ENCODE data around the gene ACE2. TPM values are rescaled to one million over a fixed set of nuclear protein-coding genes. Genes with fewer than 3 reads are reported as not detected.
"Not testable (repeated sequence)": the region's sequence is repeated elsewhere in the genome, so short reads cannot be mapped to it uniquely, and the experiment has no call there.

Gene ACE2
- total RNA-seq (2022) (1.8 and 2.7 TPM in 2 replicates), Bru-seq, nascent RNA (percentile 21 among the genes with signal in this experiment), BruChase-seq, experiment 1, labeled RNA remaining after a 2-hour chase (percentile 53 among the genes with signal in this experiment), BruChase-seq, experiment 2, labeled RNA remaining after a 6-hour chase (percentile 80 among the genes with signal in this experiment)
- long read RNA-seq, partial matches to known transcripts, result 1 of 4 reads
- long read RNA-seq, other reads (novel, unspliced or antisense), result 1 of 4 reads

DNA sequence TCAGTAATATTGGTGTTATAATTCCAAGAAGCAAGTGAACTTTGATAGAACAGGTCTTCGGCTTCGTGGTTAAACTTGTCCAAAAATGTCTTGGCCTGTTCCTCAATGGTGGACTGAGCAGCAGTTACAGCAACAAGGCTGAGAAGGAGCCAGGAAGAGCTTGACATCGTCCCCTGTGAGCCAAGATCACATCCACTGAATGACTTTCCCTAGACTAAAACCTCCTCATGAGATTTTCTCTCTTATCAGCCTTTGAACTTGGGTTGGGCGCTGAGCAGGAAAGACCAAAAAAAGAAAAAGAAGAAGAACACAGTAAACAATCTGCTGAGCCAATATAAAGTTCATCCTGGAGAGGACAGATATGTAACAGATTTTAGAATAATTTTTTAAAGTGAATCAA, at the start of gene ACE2:
Gene ACE2, minus strand, starts transcription at position 216 of the 400 bp plus-strand sequence. Its CDS starts 49 bp downstream, at position 167.
- TF ChIP-seq CTCF (IDR thresholded peaks at IDR 0.05; ENCODE audit: insufficient read depth in 1 of 2, low read depth in 1 of 2, low read length in 1 of 2, severe bottlenecking in 1 of 2, unreplicated experiment in 1 of 2), result no peak
- Histone ChIP-seq H3K27me3 (replicated peaks; ENCODE audit: control insufficient read depth, insufficient read depth, low read length) (no peaks in the 10 kb centered on the region), H3K4me3 (ENCODE audit: low read depth, low read length) (no peak within 1 kb of the TSS), H3K36me3 (ENCODE audit: control insufficient read depth, insufficient read depth, low read length) (no peaks in the 10 kb centered on the region), H3K4me1 (peaks cover 31% of the 10 kb centered on the region), H3K9me3 (no peaks in the 10 kb centered on the region)
- ChIA-PET POLR2A (no interaction called here), CTCF (no interaction called here)
- Mint-ChIP-seq H3K27me3 (ENCODE audit: insufficient read depth, unreplicated experiment) (no peaks in the 10 kb centered on the region), H3K4me3 (ENCODE audit: unreplicated experiment) (no peak within 1 kb of the TSS), H3K36me3 (ENCODE audit: insufficient read depth, unreplicated experiment) (no peaks in the 10 kb centered on the region), H3K27ac (ENCODE audit: unreplicated experiment) (peak within 1 kb of the TSS; percentile 70), H3K4me1 (ENCODE audit: low read depth, unreplicated experiment) (peaks cover 17% of the 10 kb centered on the region), H3K9me3 (ENCODE audit: unreplicated experiment) (no peaks in the 10 kb centered on the region)
- intact Hi-C loops (cut with micrococcal nuclease; ENCODE audit: unreplicated experiment), result no loop called here
- no peak for DNase-seq
- no TSS peak for BruUV-seq (replicated peaks)

DNA sequence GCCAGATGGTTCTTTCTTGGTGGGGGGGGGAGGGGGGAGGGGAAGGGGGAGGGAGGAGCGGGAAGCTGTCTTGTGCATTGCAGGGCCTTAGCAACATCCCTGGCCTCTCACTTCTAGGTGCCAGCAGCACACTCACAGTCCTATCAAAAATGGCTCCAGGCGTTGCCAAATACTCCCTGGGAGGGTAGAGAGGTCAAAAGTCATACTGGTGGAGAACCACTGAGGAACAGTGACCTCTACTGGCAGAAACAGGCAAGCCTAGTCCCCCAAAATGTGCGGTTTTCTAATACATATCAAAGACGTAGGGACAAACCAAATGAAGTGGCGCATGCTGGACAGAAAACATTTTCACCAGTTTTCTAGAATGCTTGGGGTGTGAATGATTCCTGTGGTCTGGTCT, 46.8 kb upstream of the ACE2 start:
- H3K36me3 ChIP-seq (ENCODE audit: control insufficient read depth, insufficient read depth, low read length); POLR2A ChIA-PET; H3K27me3 ChIP-seq (replicated peaks; ENCODE audit: control insufficient read depth, insufficient read depth, low read length); H3K27me3 Mint-ChIP-seq (ENCODE audit: insufficient read depth, unreplicated experiment); H3K36me3 Mint-ChIP-seq (ENCODE audit: insufficient read depth, unreplicated experiment); H3K4me1 Mint-ChIP-seq (ENCODE audit: low read depth, unreplicated experiment); BruUV-seq (replicated peaks); H3K4me3 ChIP-seq (ENCODE audit: low read depth, low read length); CTCF ChIA-PET; DNase-seq; H3K9me3 Mint-ChIP-seq (ENCODE audit: unreplicated experiment); H3K4me3 Mint-ChIP-seq (ENCODE audit: unreplicated experiment); H3K9me3 ChIP-seq; H3K27ac Mint-ChIP-seq (ENCODE audit: unreplicated experiment); H3K4me1 ChIP-seq: not testable (repeated sequence)
- intact Hi-C loops (cut with micrococcal nuclease; ENCODE audit: unreplicated experiment), result loop anchor here (5.0 to 10.0 kb wide), 2 partner anchors 150 to 303 kb away; no protein-coding TSS in a partner anchor

DNA sequence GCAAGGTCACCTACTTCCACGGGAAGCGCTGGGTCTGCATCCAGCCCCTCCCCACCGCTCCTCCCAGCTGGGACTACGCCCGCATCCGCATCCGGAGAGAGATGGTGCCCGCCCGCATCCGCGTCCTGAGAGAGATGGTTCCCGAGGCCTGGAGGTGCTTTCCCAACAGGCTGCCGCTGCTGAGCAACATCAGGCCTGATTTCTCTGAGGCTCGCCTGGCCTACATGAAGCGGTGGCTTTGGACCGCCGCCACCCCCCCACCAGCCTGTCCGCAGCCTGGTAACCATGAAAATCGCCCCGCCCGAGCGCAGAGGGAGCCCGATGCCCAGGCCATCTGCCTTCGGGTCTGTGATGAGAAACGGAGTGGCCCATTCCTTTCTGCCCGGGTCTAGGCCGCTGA, 45.8 kb upstream of the ACE2 start:
- Mint-ChIP-seq H3K9me3 (ENCODE audit: unreplicated experiment) (no peaks in the 10 kb centered on the region), H3K27me3 (ENCODE audit: insufficient read depth, unreplicated experiment) (no peaks in the 10 kb centered on the region), H3K4me3 (ENCODE audit: unreplicated experiment) (no peak overlapping the region), H3K27ac (ENCODE audit: unreplicated experiment) (no peak overlapping the region), H3K36me3 (ENCODE audit: insufficient read depth, unreplicated experiment) (no peaks in the 10 kb centered on the region), H3K4me1 (ENCODE audit: low read depth, unreplicated experiment) (no peaks in the 10 kb centered on the region)
- no TSS peak for BruUV-seq (replicated peaks)
- intact Hi-C loops (cut with micrococcal nuclease; ENCODE audit: unreplicated experiment), result loop anchor here (5.0 to 10.0 kb wide), 2 partner anchors 149 to 302 kb away; no protein-coding TSS in a partner anchor
- Histone ChIP-seq H3K9me3 (no peaks in the 10 kb centered on the region), H3K27me3 (replicated peaks; ENCODE audit: control insufficient read depth, insufficient read depth, low read length) (no peaks in the 10 kb centered on the region), H3K4me1 (no peaks in the 10 kb centered on the region), H3K4me3 (ENCODE audit: low read depth, low read length) (no peak overlapping the region), H3K36me3 (ENCODE audit: control insufficient read depth, insufficient read depth, low read length) (no peaks in the 10 kb centered on the region)
- CTCF ChIA-PET, result no interaction called here
- POLR2A ChIA-PET, result no interaction called here
- TF ChIP-seq CTCF (IDR thresholded peaks at IDR 0.05; ENCODE audit: insufficient read depth in 1 of 2, low read depth in 1 of 2, low read length in 1 of 2, severe bottlenecking in 1 of 2, unreplicated experiment in 1 of 2), result no peak
- DNase-seq, result no peak
